OCI-LY7 (cell line): ENCODE measurements around the gene SLC25A44.

Source experiments
- CTCF ChIP-seq: fragments of 200-600 bp; sonication (generic); conservative IDR thresholded peaks from 2 replicates; pipeline ENCODE4 v1.5.1; 2014; ENCODE audit warnings: mild to moderate bottlenecking, antibody characterized with exemption, low read length, moderate library complexity, mixed read lengths
- EZH2phosphoT487 ChIP-seq: fragments of 200-600 bp; sonication (generic); IDR thresholded peaks from 2 replicates; pipeline ENCODE4 v1.6.1; 2018; ENCODE audit warnings: low read depth, borderline replicate concordance, mild to moderate bottlenecking, mixed run types, antibody characterized with exemption, low read length, moderate library complexity, mixed read lengths

- no peak for TF ChIP-seq CTCF
- TF ChIP-seq EZH2phosphoT487 = no peak
Measured at GRCh38 chr1:156226782-156227181, 32.9 kb downstream of the SLC25A44 start.
